GM21515 (cell line): Measurements from ENCODE around the gene CYP26C1.

Source experiments
- ATAC-seq: cut with Tn5 transposase; IDR thresholded peaks from one replicate; pipeline ENCODE4 v1.9.1; 2021; ENCODE audit not compliant: unreplicated experiment

The CYP26C1 gene

DNA sequence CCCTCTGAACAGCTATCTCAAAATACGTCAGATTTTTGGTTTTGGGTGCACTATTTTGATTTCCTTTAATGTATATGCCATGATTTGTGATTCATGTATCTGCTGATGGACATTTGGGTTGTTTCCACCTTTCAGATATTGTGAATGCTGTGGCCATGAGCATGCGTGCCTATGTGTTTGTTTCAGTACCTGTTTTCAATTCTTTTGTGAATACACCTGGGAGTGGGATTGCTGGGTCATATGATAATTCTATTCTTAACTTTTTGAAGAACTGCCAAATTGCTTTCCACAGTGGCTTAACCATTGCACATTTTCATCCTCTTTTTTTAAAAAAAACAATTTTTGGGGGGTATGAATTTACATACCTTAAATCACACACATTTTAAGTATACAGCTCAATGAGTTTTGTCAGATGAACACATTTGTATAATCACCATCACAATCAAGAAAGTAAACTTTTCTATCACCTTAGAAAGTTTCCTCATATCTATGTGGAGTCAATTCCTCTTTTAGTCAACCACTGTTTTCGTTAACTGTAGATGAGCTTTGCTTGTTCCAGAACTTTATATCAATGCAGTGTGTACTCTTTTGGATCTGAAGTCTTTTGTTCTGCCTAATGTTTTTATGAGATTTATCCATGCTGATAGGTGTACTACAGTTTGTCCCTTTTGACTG lies 50.0 kb downstream of the CYP26C1 start:
- peak; percentile 60 for ATAC-seq

DNA sequence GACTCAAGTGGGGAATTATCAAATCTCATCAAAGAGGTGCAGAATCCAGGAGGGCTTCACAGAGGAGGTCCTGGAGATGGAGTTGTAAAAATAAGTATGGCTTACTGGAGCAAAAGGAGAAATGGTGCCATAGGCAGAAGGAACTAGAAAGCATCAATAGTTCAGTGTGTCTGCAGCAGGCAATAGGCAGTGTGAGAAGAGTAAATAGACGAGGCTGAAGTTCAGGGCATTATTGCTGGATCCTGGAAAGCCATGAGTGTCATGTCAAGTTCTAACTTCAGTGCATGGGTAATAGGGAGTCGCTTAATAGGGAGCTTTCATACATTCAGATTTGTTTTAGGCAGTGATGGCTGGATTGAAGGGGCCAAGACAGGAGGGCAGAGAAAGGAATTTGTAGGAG lies 52.4 kb downstream of the CYP26C1 start:
- ATAC-seq = no peak

DNA sequence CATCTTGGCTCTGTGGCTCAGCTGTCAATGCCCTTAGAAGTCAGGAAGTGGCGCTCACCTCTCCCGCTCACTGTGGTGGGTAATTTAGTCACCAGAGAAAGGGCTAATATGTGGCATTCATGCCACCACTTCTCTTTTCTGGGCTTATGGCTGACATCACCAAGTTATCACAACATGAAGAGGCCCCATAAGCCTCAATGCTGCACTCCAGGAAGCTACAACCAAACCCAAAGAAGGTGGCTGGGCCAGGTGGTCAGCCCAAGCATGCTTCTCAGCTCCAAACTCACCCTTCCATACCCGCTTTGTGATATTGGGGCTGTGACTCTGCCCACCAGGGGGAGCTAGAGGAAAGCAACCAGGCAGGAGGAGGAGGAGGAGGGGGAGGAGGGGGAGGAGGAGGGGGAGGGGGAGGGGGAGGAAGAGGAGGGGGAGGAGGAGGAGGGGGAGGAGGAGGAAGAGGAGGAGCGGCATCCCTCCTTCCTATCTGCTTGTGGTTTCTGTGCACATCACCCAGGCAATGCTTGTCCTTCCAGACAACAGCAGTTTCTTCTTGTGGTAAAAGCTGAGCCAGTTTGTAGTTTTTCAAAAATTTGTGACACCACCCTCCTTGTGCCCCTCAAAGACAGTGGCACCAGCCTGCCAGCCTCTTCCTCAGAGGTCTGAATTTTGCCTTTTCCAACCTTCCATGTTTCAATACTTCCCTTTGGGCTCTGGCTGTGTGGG lies 55.2 kb downstream of the CYP26C1 start:
- peak; percentile 49 for ATAC-seq
